HepG2 (cell line): ENCODE measurements around the gene SOCS1. TPM values are rescaled to one million over a fixed set of nuclear protein-coding genes. Genes with fewer than 3 reads are reported as not detected.

ENCODE experiments used
- BRF2 ChIP-seq: sonication (generic); formaldehyde crosslinking; IDR thresholded peaks from 2 replicates; pipeline ENCODE4 v1.8.1; 2022; ENCODE audit warnings: mild to moderate bottlenecking, missing genetic modification reagents
- DPF2 ChIP-seq: sonication (generic); formaldehyde crosslinking; IDR thresholded peaks from 2 replicates; pipeline ENCODE4 v1.4.0; 2020; ENCODE audit warnings: mild to moderate bottlenecking, low read depth, missing genetic modification reagents, borderline replicate concordance
- FUBP1 ChIP-seq: sonication (generic); formaldehyde crosslinking; IDR thresholded peaks from 2 replicates; pipeline ENCODE4 v1.5.1; 2020; ENCODE audit warnings: missing genetic modification reagents, mild to moderate bottlenecking, borderline replicate concordance
- MATR3 ChIP-seq: sonication (generic); formaldehyde crosslinking; IDR thresholded peaks from 2 replicates; pipeline ENCODE4 v1.4.0; 2020; ENCODE audit warnings: missing genetic modification reagents
- POGZ ChIP-seq: sonication (generic); formaldehyde crosslinking; IDR thresholded peaks from 2 replicates; pipeline ENCODE4 v1.4.0; 2020; ENCODE audit warnings: mild to moderate bottlenecking, missing genetic modification reagents
- RAD51 ChIP-seq: fragments of 450-650 bp; IDR thresholded peaks from 2 replicates; pipeline ENCODE4 v1.6.1; 2016; ENCODE audit warnings: borderline replicate concordance
- RBFOX2 ChIP-seq: fragments of 200-400 bp; formaldehyde crosslinking; IDR thresholded peaks from 2 replicates; pipeline ENCODE4 v1.6.1; 2017; ENCODE audit warnings: low read depth, mild to moderate bottlenecking, low read length
- RFX5 ChIP-seq: IDR thresholded peaks from 2 replicates; pipeline ENCODE4 v1.6.1; 2011; ENCODE audit warnings: low read depth, low read length, improper control_type of control experiment
- RFXANK ChIP-seq: IDR thresholded peaks from 2 replicates; pipeline ENCODE4 v1.6.1; 2016
- SKI ChIP-seq: fragments of 450-650 bp; IDR thresholded peaks from one replicate; pipeline ENCODE4 v1.6.1; 2018; ENCODE audit warnings: mild to moderate bottlenecking; ENCODE audit not compliant: partially characterized antibody
- SRF ChIP-seq: IDR thresholded peaks from 2 replicates; pipeline ENCODE4 v1.6.1; 2011; ENCODE audit warnings: mild to moderate bottlenecking, low read depth, low read length, moderate library complexity
- TOE1 ChIP-seq: sonication (generic); formaldehyde crosslinking; IDR thresholded peaks from 2 replicates; pipeline ENCODE4 v1.4.0; 2020; ENCODE audit warnings: mild to moderate bottlenecking, missing genetic modification reagents
- ZHX2 ChIP-seq, 2 experiments: sonication (generic) in 1 of 2; formaldehyde crosslinking in 1 of 2; IDR thresholded peaks; 2 replicates each; pipeline versions ENCODE4 v1.6.1 to v1.9.0; 2014 to 2022; ENCODE audit warnings: antibody characterized with exemption in 1 of 2, borderline replicate concordance in 1 of 2, inconsistent platforms in 1 of 2, low read depth in 1 of 2, missing genetic modification reagents in 1 of 2
- ZNF138 ChIP-seq: sonication (generic); formaldehyde crosslinking; IDR thresholded peaks from 2 replicates; pipeline ENCODE4 v1.5.0; 2020; ENCODE audit warnings: mild to moderate bottlenecking, low read depth, missing genetic modification reagents
- ZNF354B ChIP-seq: sonication (generic); formaldehyde crosslinking; IDR thresholded peaks from 2 replicates; pipeline ENCODE4 v1.8.0; 2022; ENCODE audit warnings: mild to moderate bottlenecking, missing genetic modification reagents
- ZNF556 ChIP-seq: sonication (generic); formaldehyde crosslinking; IDR thresholded peaks from 2 replicates; pipeline ENCODE4 v1.4.0; 2020; ENCODE audit warnings: mild to moderate bottlenecking, missing genetic modification reagents, borderline replicate concordance
- ZUFSP ChIP-seq: sonication (generic); formaldehyde crosslinking; IDR thresholded peaks from 2 replicates; pipeline ENCODE4 v1.9.0; 2021; ENCODE audit warnings: missing genetic modification reagents, mild to moderate bottlenecking, borderline replicate concordance
- polyA plus RNA-seq, 8 experiments: library from polyadenylated mRNA; depleted of rRNA in 3 of 8; stranded (reverse) in 7 of 8; unstranded in 1 of 8; fragments of >200 nt; fragmentation: Illumina TruSeq in 4 of 8; extraction: Trizol in 4 of 8; gene quantifications; 2 replicates each; pipeline versions ENCODE4 v1.2.1 to v1.2.3, GENCODE V29; 2011 to 2016; ENCODE audit warnings: low read depth in 4 of 8, missing spikeins in 1 of 8, mixed read lengths in 1 of 8; ENCODE audit not compliant: insufficient read depth in 1 of 8
- total RNA-seq, 5 experiments: library from RNA; depleted of rRNA; stranded (reverse); fragments of >200 nt; fragmentation: Illumina TruSeq; extraction: Trizol; gene quantifications; 2 replicates each; pipeline ENCODE4 v1.2.3, GENCODE V29; 2016; ENCODE audit warnings: low read depth in 1 of 5

Gene SOCS1
- total and polyA plus RNA-seq, 2 of the 13 experiments (the other 11 are each of a cell fraction or from before 2014, with no cell fraction given), result 5.3 to 6.3 TPM

- TF ChIP-seq POGZ (CRISPR knock-in tag) (no peak), ZHX2 (IDR thresholded peaks at IDR 0.05; ENCODE audit: low read depth) (0 out of 2 replicates have a peak, but pooled peaks have one; percentile 34), ZHX2 (CRISPR knock-in tag; IDR thresholded peaks at IDR 0.05; ENCODE audit: borderline replicate concordance) (no peak), RFX5 (no peak), ZNF354B (0 out of 2 replicates have a peak, but pooled peaks have one; percentile 84), SRF (no peak), SKI (no peak), RBFOX2 (peak; percentile 75), ZNF556 (CRISPR knock-in tag) (no peak), RAD51 (no peak), DPF2 (CRISPR knock-in tag) (no peak), BRF2 (peak; percentile 60; the same call in 1 of the 2 replicates), ZNF138 (CRISPR knock-in tag) (peak; percentile 1; the same call in 1 of the 2 replicates), ZUFSP (no peak), MATR3 (CRISPR knock-in tag) (no peak), RFXANK (CRISPR knock-in tag) (no peak; the same call in none of the 2 replicates), FUBP1 (no peak; the same call in 1 of the 2 replicates), TOE1 (CRISPR knock-in tag) (no peak)
Measured at GRCh38 chr16:11278681-11279628, 23.0 kb upstream of the SOCS1 start (continued).
